RWPE2 (cell line): ENCODE results near the gene RALGPS2.

ENCODE experiments used
- ATAC-seq: fragments of 200-7000 bp; cut with Tn5 transposase; 3 replicates; pipeline ENCODE4 v1.9.1; 2021; ENCODE audit warnings: low read depth
- DNase-seq: peaks from one replicate; pipeline ENCODE4 v3.0.0-alpha.2; 2020; ENCODE audit warnings: low spot score
- H3K27ac ChIP-seq: fragments of 450-650 bp; 2 replicates; pipeline ENCODE4 v1.5.1; 2017; ENCODE audit warnings: mild to moderate bottlenecking; ENCODE audit not compliant: poor library complexity, severe bottlenecking
- H3K27me3 ChIP-seq: fragments of 250-450 bp; sonication (Bioruptor Pico); 2 replicates; pipeline ENCODE4 v1.5.1; 2021; ENCODE audit warnings: mild to moderate bottlenecking, moderate library complexity; ENCODE audit not compliant: insufficient read depth, poor library complexity, severe bottlenecking
- H3K36me3 ChIP-seq: fragments of 250-450 bp; sonication (Bioruptor Pico); 2 replicates; pipeline ENCODE4 v1.5.1; 2020; ENCODE audit warnings: low read depth, mild to moderate bottlenecking, moderate library complexity
- H3K4me1 ChIP-seq: fragments of 250-450 bp; sonication (Bioruptor Pico); 2 replicates; pipeline ENCODE4 v1.5.1; 2021; ENCODE audit warnings: mild to moderate bottlenecking, moderate library complexity; ENCODE audit not compliant: insufficient read depth, poor library complexity, severe bottlenecking
- H3K4me3 ChIP-seq: fragments of 250-450 bp; sonication (Bioruptor Pico); 2 replicates; pipeline ENCODE4 v1.5.1; 2021; ENCODE audit warnings: mild to moderate bottlenecking, moderate library complexity; ENCODE audit not compliant: severe bottlenecking
- H3K9me3 ChIP-seq: fragments of 250-450 bp; sonication (Bioruptor Pico); 2 replicates; pipeline ENCODE4 v1.5.1; 2021; ENCODE audit warnings: mild to moderate bottlenecking, moderate library complexity; ENCODE audit not compliant: severe bottlenecking
- CTCF ChIP-seq: fragments of 450-650 bp; IDR thresholded peaks from one replicate; pipeline ENCODE4 v1.5.1; 2017; ENCODE audit warnings: mild to moderate bottlenecking, moderate library complexity; ENCODE audit not compliant: poor library complexity, severe bottlenecking

RALGPS2 gene

DNA sequence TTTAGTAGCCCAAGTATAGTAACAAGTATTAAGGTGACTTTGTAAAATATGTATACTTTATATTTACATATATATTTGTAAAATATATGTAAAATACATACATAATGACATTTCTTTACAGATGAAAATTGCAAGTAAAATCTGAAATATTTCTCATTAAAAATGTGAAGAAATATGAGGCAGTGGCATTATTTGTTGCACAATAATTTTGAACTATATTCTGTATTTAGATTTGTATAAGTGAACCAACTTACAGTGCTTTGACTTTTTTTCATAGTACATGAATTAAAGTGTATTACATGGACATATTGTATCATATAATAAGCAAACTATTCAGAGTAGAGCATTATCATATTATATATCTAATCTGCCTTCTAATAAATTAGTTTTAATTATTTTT lies 85.5 kb downstream of the RALGPS2 start:
- no peaks in the 10 kb centered on the region for H3K36me3 ChIP-seq
- DNase-seq, result no peak
- H3K9me3 ChIP-seq, result peaks cover 2% of the 10 kb centered on the region
- no peak overlapping the region for H3K4me3 ChIP-seq
- no peaks in the 10 kb centered on the region for H3K4me1 ChIP-seq
- ATAC-seq, result no peak
- no peaks in the 10 kb centered on the region for H3K27me3 ChIP-seq
- no peak for TF ChIP-seq CTCF
- no peak overlapping the region for H3K27ac ChIP-seq

DNA sequence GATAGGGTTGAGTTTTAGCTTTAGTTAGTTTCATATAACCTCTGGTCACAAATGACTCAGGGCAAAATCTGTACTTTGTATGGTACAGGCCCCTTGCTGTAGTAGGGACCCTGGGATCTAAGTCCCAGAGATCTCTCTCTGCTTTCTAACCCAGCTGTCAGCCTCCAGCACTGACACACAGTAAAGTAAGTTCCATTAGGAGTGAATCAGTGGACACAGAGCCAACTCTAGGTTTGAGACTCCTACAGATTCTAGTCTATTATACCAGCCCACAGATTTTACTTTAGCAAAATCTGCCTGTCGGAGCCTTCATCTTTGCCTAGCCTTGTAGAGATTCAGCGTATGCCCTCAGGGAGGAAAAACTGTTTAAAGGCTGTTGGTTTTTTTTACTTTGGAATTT lies 93.4 kb downstream of the RALGPS2 start:
- DNase-seq (no peak), ATAC-seq (no peak)
- H3K9me3 ChIP-seq, result no peaks in the 10 kb centered on the region
- no peaks in the 10 kb centered on the region for H3K4me1 ChIP-seq
- TF ChIP-seq CTCF, result no peak
- H3K4me3 ChIP-seq, result no peak overlapping the region
- H3K36me3 ChIP-seq, result 0 out of 2 replicates have a peak, but pooled peaks cover 4% of the 10 kb centered on the region
- no peak overlapping the region for H3K27ac ChIP-seq
- no peaks in the 10 kb centered on the region for H3K27me3 ChIP-seq

DNA sequence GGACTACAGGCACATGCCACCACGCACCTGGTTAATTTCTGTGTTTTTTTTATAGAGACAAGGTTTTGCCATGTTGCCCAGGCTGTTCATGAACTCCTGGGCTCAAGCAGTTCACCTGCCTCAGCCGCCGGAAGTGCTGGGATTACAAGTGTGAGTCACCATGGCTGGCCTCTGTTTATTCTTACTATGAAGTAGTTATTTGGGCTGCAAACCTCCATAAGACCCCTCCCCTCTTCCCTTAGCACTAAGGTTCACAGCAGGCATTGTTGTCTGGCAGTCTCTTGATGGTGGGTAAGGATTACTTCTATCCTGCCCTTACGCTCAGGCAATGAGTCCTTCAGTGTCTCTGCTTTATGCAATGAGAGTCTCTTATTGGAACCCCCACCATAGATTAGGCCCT lies 94.1 kb downstream of the RALGPS2 start:
- 0 out of 2 replicates have a peak, but pooled peaks cover 4% of the 10 kb centered on the region for H3K36me3 ChIP-seq
- ATAC-seq (no peak), DNase-seq (no peak)
- no peak for TF ChIP-seq CTCF
- H3K27me3 ChIP-seq, result no peaks in the 10 kb centered on the region
- H3K4me1 ChIP-seq, result no peaks in the 10 kb centered on the region
- H3K27ac ChIP-seq, result no peak overlapping the region
- H3K9me3 ChIP-seq, result no peaks in the 10 kb centered on the region
- H3K4me3 ChIP-seq, result no peak overlapping the region

GRCh38 chr1:178821134-178821866 lies 96.3 kb downstream of the RALGPS2 start:
- Histone ChIP-seq H3K9me3 (no peaks in the 10 kb centered on the region), H3K36me3 (no peaks in the 10 kb centered on the region), H3K4me1 (no peaks in the 10 kb centered on the region), H3K27me3 (no peaks in the 10 kb centered on the region), H3K27ac (no peak overlapping the region), H3K4me3 (no peak overlapping the region)
- no peak for DNase-seq
- no peak for ATAC-seq
- TF ChIP-seq CTCF, result no peak

DNA sequence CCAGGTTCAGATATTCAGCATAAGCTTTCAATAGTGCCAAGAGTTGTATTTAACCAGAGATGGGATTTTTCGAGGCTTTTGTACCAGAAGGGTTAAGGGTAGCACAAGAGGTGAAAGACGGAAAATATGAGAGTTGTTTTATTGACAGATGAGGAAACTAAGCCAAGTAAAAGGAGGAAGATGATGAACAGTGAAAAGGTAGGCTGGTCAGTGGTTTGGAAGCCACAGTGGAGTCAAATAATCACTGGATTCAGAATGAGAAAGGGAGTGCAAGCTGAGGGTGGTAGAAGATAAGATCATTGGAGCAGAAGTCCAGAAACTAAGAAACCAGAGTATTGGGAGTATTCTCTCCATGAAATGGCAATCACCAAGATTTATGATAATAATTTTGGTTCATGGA lies 100.1 kb downstream of the RALGPS2 start:
- no peaks in the 10 kb centered on the region for H3K4me1 ChIP-seq
- no peaks in the 10 kb centered on the region for H3K9me3 ChIP-seq
- H3K27me3 ChIP-seq, result no peaks in the 10 kb centered on the region
- no peak overlapping the region for H3K27ac ChIP-seq
- H3K4me3 ChIP-seq, result no peak overlapping the region
- ATAC-seq (no peak), DNase-seq (no peak)
- no peaks in the 10 kb centered on the region for H3K36me3 ChIP-seq
- no peak for TF ChIP-seq CTCF
